IMR-90 (cell line): ENCODE measurements around the gene RPS19. TPM values are rescaled to one million over a fixed set of nuclear protein-coding genes. Genes with fewer than 3 reads are reported as not detected.
A peak's percentile ranks its signal among the peaks of the same experiment; 100 is the strongest.

Source experiments
- ATAC-seq: fragments of 200-7000 bp; cut with Tn5 transposase; 2 replicates; pipeline ENCODE4 v1.9.1; 2020; ENCODE audit warnings: low read depth, mild to moderate bottlenecking, moderate library complexity
- BruUV-seq: library from RNA; stranded (reverse); fragments of 400-500 nt; replicated peaks from 2 replicates; lab custom pipeline; 2021; lab: Mats Ljungman, UMichigan
- CTCF ChIA-PET: fragments of 300-600 bp; formaldehyde crosslinking; extraction: SDS; loops from one replicate; lab custom pipeline; 2021; ENCODE audit warnings: antibody characterized with exemption; lab: Yijun Ruan, JAX
- POLR2A ChIA-PET: fragments of 300-600 bp; sonication (Branson Sonifier 250); formaldehyde crosslinking; loops from one replicate; lab custom pipeline; 2022; ENCODE audit warnings: antibody characterized with exemption; ENCODE audit not compliant: unreplicated experiment; lab: Charles Lee
- DNase-seq: peaks from one replicate; pipeline ENCODE4 v3.0.0; 2013
- H2AFZ ChIP-seq: replicated peaks from 2 replicates; pipeline ENCODE3; 2013; ENCODE audit warnings: low read length, mild to moderate bottlenecking; ENCODE audit not compliant: poor library complexity
- H2AK5ac ChIP-seq: 2 replicates; pipeline ENCODE4 v1.6.1; 2013; ENCODE audit warnings: low read depth, low read length, inconsistent platforms
- H2AK9ac ChIP-seq: replicated peaks from 2 replicates; pipeline ENCODE3; 2013; ENCODE audit warnings: mild to moderate bottlenecking, low read depth, low read length, moderate library complexity; ENCODE audit not compliant: poor library complexity
- H2BK120ac ChIP-seq: 2 replicates; pipeline ENCODE4 v1.6.1; 2013; ENCODE audit warnings: low read depth, low read length, inconsistent platforms
- H2BK15ac ChIP-seq: 3 replicates; pipeline ENCODE4 v1.6.1; 2013; ENCODE audit warnings: low read depth, low read length, inconsistent platforms
- H2BK20ac ChIP-seq: 2 replicates; pipeline ENCODE4 v1.6.1; 2013; ENCODE audit warnings: low read depth, mild to moderate bottlenecking, inconsistent platforms, low read length, moderate library complexity
- H2BK5ac ChIP-seq: 2 replicates; pipeline ENCODE4 v1.6.1; 2013; ENCODE audit warnings: mild to moderate bottlenecking, low read depth, low read length, inconsistent platforms; ENCODE audit not compliant: poor library complexity, severe bottlenecking
- H3K14ac ChIP-seq: replicated peaks from 2 replicates; pipeline ENCODE4 v1.6.1; 2013; ENCODE audit warnings: low read depth, low read length, inconsistent platforms
- H3K18ac ChIP-seq: 2 replicates; pipeline ENCODE4 v1.6.1; 2013; ENCODE audit warnings: low read depth, low read length, control low read depth
- H3K23ac ChIP-seq: 2 replicates; pipeline ENCODE4 v1.6.1; 2013; ENCODE audit warnings: low read depth, low read length, inconsistent platforms
- H3K27ac ChIP-seq: 2 replicates; pipeline ENCODE4 v1.5.1; 2013; ENCODE audit warnings: mild to moderate bottlenecking, control low read depth, low read length; ENCODE audit not compliant: insufficient read depth
- H3K27me3 ChIP-seq: 2 replicates; pipeline ENCODE4 v1.6.1; 2013; ENCODE audit warnings: low read length; ENCODE audit not compliant: control insufficient read depth, insufficient read depth
- H3K36me3 ChIP-seq: 2 replicates; pipeline ENCODE4 v1.6.1; 2013; ENCODE audit warnings: low read length, mixed read lengths; ENCODE audit not compliant: control insufficient read depth, insufficient read depth
- H3K4ac ChIP-seq: 2 replicates; pipeline ENCODE4 v1.6.1; 2013; ENCODE audit warnings: low read depth, low read length, inconsistent platforms
- H3K4me1 ChIP-seq: 2 replicates; pipeline ENCODE4 v1.6.1; 2013; ENCODE audit warnings: low read length, mixed read lengths; ENCODE audit not compliant: control insufficient read depth, insufficient read depth
- H3K4me2 ChIP-seq: 2 replicates; pipeline ENCODE4 v1.6.1; 2013; ENCODE audit warnings: low read depth, mild to moderate bottlenecking, control low read depth, low read length, moderate library complexity
- H3K4me3 ChIP-seq: 2 replicates; pipeline ENCODE4 v1.5.1; 2013; ENCODE audit warnings: low read depth, mild to moderate bottlenecking, control low read depth, low read length, moderate library complexity; ENCODE audit not compliant: insufficient read depth
- H3K56ac ChIP-seq: 2 replicates; pipeline ENCODE4 v1.6.1; 2013; ENCODE audit warnings: low read length, inconsistent platforms; ENCODE audit not compliant: insufficient read depth; ENCODE audit errors: extremely low read depth
- H3K79me1 ChIP-seq, 2 experiments: 2 replicates each; pipeline ENCODE4 v1.6.1; 2013; ENCODE audit warnings: low read length in 2 of 2, inconsistent platforms in 1 of 2, low read depth in 1 of 2
- H3K9ac ChIP-seq: 2 replicates; pipeline ENCODE4 v1.6.1; 2013; ENCODE audit warnings: low read depth, low read length, control low read depth
- H3K9me1 ChIP-seq: 2 replicates; pipeline ENCODE4 v1.6.1; 2013; ENCODE audit warnings: low read length, inconsistent platforms; ENCODE audit not compliant: insufficient read depth
- H3K9me3 ChIP-seq: 2 replicates; pipeline ENCODE4 v1.6.1; 2013; ENCODE audit warnings: low read length; ENCODE audit not compliant: control insufficient read depth, insufficient read depth
- H4K20me1 ChIP-seq: 2 replicates; pipeline ENCODE4 v1.6.1; 2013; ENCODE audit warnings: low read length, inconsistent platforms; ENCODE audit not compliant: insufficient read depth
- H4K5ac ChIP-seq: 2 replicates; pipeline ENCODE4 v1.6.1; 2013; ENCODE audit warnings: mild to moderate bottlenecking, low read depth, low read length, control low read depth
- H4K8ac ChIP-seq, 2 experiments: 2 replicates each; pipeline ENCODE4 v1.6.1; 2013; ENCODE audit warnings: low read depth in 2 of 2, low read length in 2 of 2, control low read depth in 1 of 2, inconsistent platforms in 1 of 2
- H4K91ac ChIP-seq: 2 replicates; pipeline ENCODE4 v1.6.1; 2013; ENCODE audit warnings: low read depth, low read length, inconsistent platforms; ENCODE audit not compliant: insufficient read depth
- BHLHE40 ChIP-seq: fragments of 150-350 bp; IDR thresholded peaks from 2 replicates; pipeline ENCODE4 v1.6.1; 2016; ENCODE audit warnings: mild to moderate bottlenecking, low read depth, low read length
- CHD1 ChIP-seq: IDR thresholded peaks from 2 replicates; pipeline ENCODE4 v1.6.1; 2012; ENCODE audit warnings: low read depth, low read length, improper control_type of control experiment
- CTCF ChIP-seq: conservative IDR thresholded peaks from 2 replicates; pipeline ENCODE4 v1.5.1; 2012; ENCODE audit warnings: mild to moderate bottlenecking, low read depth, low read length, improper control_type of control experiment
- ELK1 ChIP-seq: fragments of 150-350 bp; IDR thresholded peaks from 2 replicates; pipeline ENCODE4 v1.6.1; 2016; ENCODE audit warnings: low read depth, mild to moderate bottlenecking, low read length, moderate library complexity, borderline replicate concordance
- RFX5 ChIP-seq: IDR thresholded peaks from 2 replicates; pipeline ENCODE4 v1.8.0; 2012; ENCODE audit warnings: low read depth, mild to moderate bottlenecking, low read length, moderate library complexity
- WGBS, 2 experiments: methylation state at CpG; one replicate each; pipeline versions ENCODE4 v1.1.5 to v1.1.7; 2013; ENCODE audit warnings: missing lambda C conversion rate in 2 of 2; ENCODE audit not compliant: insufficient read length in 1 of 2; ENCODE audit errors: extremely low coverage in 2 of 2; 5-methylcytosine and 5-hydroxymethylcytosine counted together
- dilution Hi-C: fragments of 300-500 bp; cut with HindIII; formaldehyde crosslinking; loops from one replicate; pipeline ENCODE4 v1.14.3; 2018; ENCODE audit warnings: low sequenced_read_pairs; ENCODE audit not compliant: unreplicated experiment
- in situ Hi-C: fragments of 300-500 bp; cut with MboI; formaldehyde crosslinking; loops from 3 replicates; pipeline ENCODE4 v1.14.3; 2019; ENCODE audit warnings: low sequenced_read_pairs, inconsistent platforms, mixed read lengths
- intact Hi-C: fragments of 100-400 bp; cut with micrococcal nuclease; formaldehyde crosslinking; loops from 2 replicates; pipeline ENCODE4 v1.10.0; 2022
- polyA plus RNA-seq, 3 experiments: library from polyadenylated mRNA; depleted of rRNA; stranded (reverse); fragments of >200 nt; gene quantifications; 2 replicates each; pipeline ENCODE4 v1.2.3, GENCODE V29; 2012; ENCODE audit warnings: low replicate concordance in 1 of 3
- total RNA-seq: library from RNA; depleted of rRNA; stranded (reverse); fragments of >200 nt; gene quantifications from 2 replicates; pipeline ENCODE4 v1.2.3, GENCODE V29; 2012

Gene RPS19
- total and polyA plus RNA-seq, 2 of the 4 experiments (the other 2 are of a cell fraction) = 230 to 3,988 TPM

- peak; percentile 48 for TF ChIP-seq CTCF
Measured at GRCh38 chr19:41821003-41821735, 38.9 kb upstream of the RPS19 start (continued).

- dilution Hi-C loops (no loop called here), intact Hi-C loops (no loop called here), in situ Hi-C loops (no loop called here)
- H4K8ac ChIP-seq = no peak overlapping the region
- no peak overlapping the region for H3K56ac ChIP-seq
- no peak overlapping the region for H3K23ac ChIP-seq
- no TSS peak for BruUV-seq
- no peak overlapping the region for H4K5ac ChIP-seq
- H2AFZ ChIP-seq = no peak overlapping the region
- CTCF ChIA-PET = no interaction called here
- H3K27ac ChIP-seq = no peak overlapping the region
- H2BK120ac ChIP-seq = no peak overlapping the region
- no peak overlapping the region for H2AK9ac ChIP-seq
- no peak overlapping the region for H2BK15ac ChIP-seq
- POLR2A ChIA-PET = no interaction called here
- TF ChIP-seq ELK1 (no peak), CHD1 (no peak), BHLHE40 (no peak), RFX5 (no peak)
- no peaks in the 10 kb centered on the region for H4K20me1 ChIP-seq
- no peaks in the 10 kb centered on the region for H3K36me3 ChIP-seq
- H3K4me2 ChIP-seq = no peak overlapping the region
- H3K18ac ChIP-seq = no peak overlapping the region
- no peaks in the 10 kb centered on the region for H3K9me1 ChIP-seq
- 65% methylated on average over 4 of the region's 13 CpGs; no CpG with 5 or more reads in 1 of the 2 experiments for WGBS, 2 experiments
- no peaks in the 10 kb centered on the region for H3K9me3 ChIP-seq
- ATAC-seq (no peak), DNase-seq (no peak)
- no peak overlapping the region for H2AK5ac ChIP-seq
- no peak overlapping the region for H3K4me3 ChIP-seq
- no peaks in the 10 kb centered on the region for H3K79me1 ChIP-seq
- no peak overlapping the region for H2BK20ac ChIP-seq
- no peak overlapping the region for H3K9ac ChIP-seq
- no peak overlapping the region for H3K14ac ChIP-seq
- no peak overlapping the region for H3K4ac ChIP-seq
- H2BK5ac ChIP-seq = no peak overlapping the region
- H3K4me1 ChIP-seq = no peaks in the 10 kb centered on the region
- H4K91ac ChIP-seq = no peak overlapping the region
- H3K27me3 ChIP-seq = peaks cover 13% of the 10 kb centered on the region
Measured at GRCh38 chr19:41837981-41838708, 21.9 kb upstream of the RPS19 start.
